WTC11 (cell line): ENCODE measurements around the gene FGF14. TPM values are rescaled to one million over a fixed set of nuclear protein-coding genes. Genes with fewer than 3 reads are reported as not detected.

Experiments used
- ATAC-seq: fragments of 200-7000 bp; cut with Tn5 transposase; 2 replicates; pipeline ENCODE4 v1.10.0; 2021; ENCODE audit warnings: mild to moderate bottlenecking, moderate library complexity
- CTCF ChIA-PET: fragments of 300-600 bp; sonication (Branson Sonifier 250); formaldehyde crosslinking; loops from one replicate; lab custom pipeline; 2021; ENCODE audit warnings: antibody characterized with exemption; lab: Charles Lee
- POLR2A ChIA-PET: fragments of 350-600 bp; sonication (Branson Sonifier 250); formaldehyde crosslinking; loops from one replicate; lab custom pipeline; 2021; ENCODE audit warnings: antibody characterized with exemption; lab: Charles Lee
- DNase-seq: peaks from one replicate; pipeline ENCODE4 v3.0.0; 2021; ENCODE audit warnings: low spot score
- H3K27ac Mint-ChIP-seq: 2 replicates; pipeline ENCODE4 v1.8.0; 2021; ENCODE audit warnings: mixed read lengths
- H3K27me3 Mint-ChIP-seq: 2 replicates; pipeline ENCODE4 v1.8.0; 2021; ENCODE audit warnings: low read depth, mild to moderate bottlenecking, moderate library complexity, mixed read lengths
- H3K36me3 Mint-ChIP-seq: 2 replicates; pipeline ENCODE4 v1.8.0; 2021; ENCODE audit warnings: mixed read lengths
- H3K4me1 Mint-ChIP-seq: 2 replicates; pipeline ENCODE4 v1.8.0; 2022; ENCODE audit warnings: mixed read lengths
- H3K4me3 Mint-ChIP-seq: 2 replicates; pipeline ENCODE4 v1.8.0; 2021; ENCODE audit warnings: mild to moderate bottlenecking, moderate library complexity, mixed read lengths
- H3K9me3 Mint-ChIP-seq: 2 replicates; pipeline ENCODE4 v1.8.0; 2021; ENCODE audit warnings: mixed read lengths
- ARID4B ChIP-seq: sonication (generic); formaldehyde crosslinking; IDR thresholded peaks from 2 replicates; pipeline ENCODE4 v1.8.0; 2023; ENCODE audit warnings: missing genetic modification reagents, mild to moderate bottlenecking, borderline replicate concordance
- ATF1 ChIP-seq: sonication (generic); formaldehyde crosslinking; IDR thresholded peaks from 2 replicates; pipeline ENCODE4 v1.8.1; 2023; ENCODE audit warnings: mild to moderate bottlenecking, moderate library complexity, missing genetic modification reagents
- ATF3 ChIP-seq: sonication (generic); formaldehyde crosslinking; conservative IDR thresholded peaks from 2 replicates; pipeline ENCODE4 v1.8.1; 2022; ENCODE audit warnings: mild to moderate bottlenecking, missing genetic modification reagents
- CDX4 ChIP-seq: fragments of 250-450 bp; sonication (Bioruptor Pico); IDR thresholded peaks from 2 replicates; pipeline ENCODE4 v1.9.0; 2021; ENCODE audit warnings: moderate library complexity, mild to moderate bottlenecking, inconsistent platforms, borderline replicate concordance
- GABPB1 ChIP-seq: sonication (generic); formaldehyde crosslinking; IDR thresholded peaks from 2 replicates; pipeline ENCODE4 v1.8.1; 2023; ENCODE audit warnings: mild to moderate bottlenecking, missing genetic modification reagents
- GRHL2 ChIP-seq: fragments of 250-450 bp; sonication (Bioruptor Pico); IDR thresholded peaks from 2 replicates; pipeline ENCODE4 v1.8.0; 2022; ENCODE audit warnings: mild to moderate bottlenecking, moderate library complexity; ENCODE audit not compliant: insufficient replicate concordance, severe bottlenecking
- IRF1 ChIP-seq: sonication (generic); formaldehyde crosslinking; IDR thresholded peaks from 2 replicates; pipeline ENCODE4 v1.8.0; 2023; ENCODE audit warnings: missing genetic modification reagents
- IRF2 ChIP-seq: sonication (generic); formaldehyde crosslinking; IDR thresholded peaks from 2 replicates; pipeline ENCODE4 v1.8.0; 2022; ENCODE audit warnings: low read depth, missing genetic modification reagents, borderline replicate concordance
- NR1H2 ChIP-seq: sonication (generic); formaldehyde crosslinking; IDR thresholded peaks from 2 replicates; pipeline ENCODE4 v1.9.0; 2021; ENCODE audit warnings: mild to moderate bottlenecking, moderate library complexity, missing genetic modification reagents
- PREB ChIP-seq: sonication (generic); formaldehyde crosslinking; IDR thresholded peaks from 2 replicates; pipeline ENCODE4 v1.8.1; 2022; ENCODE audit warnings: mild to moderate bottlenecking, missing genetic modification reagents, moderate library complexity, borderline replicate concordance
- RORB ChIP-seq: fragments of 250-450 bp; sonication (Bioruptor Pico); IDR thresholded peaks from 2 replicates; pipeline ENCODE4 v1.9.0; 2021; ENCODE audit warnings: mild to moderate bottlenecking
- SMAD3 ChIP-seq: sonication (generic); formaldehyde crosslinking; IDR thresholded peaks from 2 replicates; pipeline ENCODE4 v1.8.0; 2022; ENCODE audit warnings: missing genetic modification reagents, mild to moderate bottlenecking, borderline replicate concordance
- SP1 ChIP-seq: sonication (generic); formaldehyde crosslinking; conservative IDR thresholded peaks from 2 replicates; pipeline ENCODE4 v1.8.1; 2022; ENCODE audit warnings: missing genetic modification reagents
- TEAD1 ChIP-seq: sonication (generic); formaldehyde crosslinking; IDR thresholded peaks from 2 replicates; pipeline ENCODE4 v1.8.0; 2022; ENCODE audit warnings: mild to moderate bottlenecking, missing genetic modification reagents
- ZNF219 ChIP-seq: sonication (generic); formaldehyde crosslinking; IDR thresholded peaks from 2 replicates; pipeline ENCODE4 v1.8.0; 2023; ENCODE audit warnings: missing genetic modification reagents, mild to moderate bottlenecking, borderline replicate concordance
- ZNF281 ChIP-seq: sonication (generic); formaldehyde crosslinking; IDR thresholded peaks from 2 replicates; pipeline ENCODE4 v1.8.0; 2023; ENCODE audit warnings: mild to moderate bottlenecking, missing genetic modification reagents
- ZNF416 ChIP-seq: fragments of 250-450 bp; sonication (Bioruptor Pico); IDR thresholded peaks from 2 replicates; pipeline ENCODE4 v1.9.0; 2021; ENCODE audit warnings: mild to moderate bottlenecking, inconsistent platforms
- total RNA-seq: library from RNA; stranded (reverse); gene quantifications from 3 replicates; pipeline ENCODE4 v1.2.3, GENCODE V29; 2021

Gene FGF14
- total RNA-seq, 1 experiment from 2014 or later = 0.28 TPM

- ATAC-seq (no peak), DNase-seq (no peak)
- no peak for TF ChIP-seq ZNF281 (CRISPR knock-in tag)
- TF ChIP-seq SMAD3 = no peak
- TF ChIP-seq ARID4B = no peak
- TF ChIP-seq NR1H2 (CRISPR knock-in tag) = no peak
- no peak for TF ChIP-seq SP1 (CRISPR knock-in tag)
- TF ChIP-seq IRF1 (CRISPR knock-in tag) = no peak
- TF ChIP-seq GABPB1 (CRISPR knock-in tag) = no peak
- TF ChIP-seq ATF1 (CRISPR knock-in tag) = no peak
- TF ChIP-seq RORB (CRISPR knock-in tag) = no peak
- no peak for TF ChIP-seq ATF3 (CRISPR knock-in tag)
- TF ChIP-seq GRHL2 = no peak
- TF ChIP-seq IRF2 = no peak
- TF ChIP-seq ZNF219 (CRISPR knock-in tag) = no peak
- TF ChIP-seq PREB (CRISPR knock-in tag) = no peak
- no peak for TF ChIP-seq ZNF416
- TF ChIP-seq CDX4 (CRISPR knock-in tag) = no peak
- no peak for TF ChIP-seq TEAD1 (CRISPR knock-in tag)
- Mint-ChIP-seq H3K27ac (no peak overlapping the region), H3K27me3 (no peaks in the 10 kb centered on the region), H3K4me3 (no peak overlapping the region), H3K36me3 (no peaks in the 10 kb centered on the region), H3K4me1 (peaks cover 4% of the 10 kb centered on the region), H3K9me3 (no peaks in the 10 kb centered on the region)
- ChIA-PET POLR2A (no interaction called here), CTCF (interaction anchor here (0.6 to 1.0 kb wide), 3 partner anchors 47 to 902 kb away, joined by 3 read pairs; no protein-coding TSS in a partner anchor)
These were observed 503.2 kb downstream of the FGF14 start for GRCh38 chr13:101898676-101899075.
